Measurements from ENCODE around the gene STAT3.
"Not testable (repeated sequence)": the region's sequence is repeated elsewhere in the genome, so short reads cannot be mapped to it uniquely, and the experiment has no call there.

STAT3 gene

GRCh38 chr17:42388381-42389134 is at the start of gene STAT3:
Gene STAT3, minus strand, starts transcription at chr17:42388442. Its CDS starts 39,926 bp downstream, at chr17:42348516.
- in situ Hi-C loops (cut with HindIII; ENCODE audit: low pct_unique_long_range_greater_than_20kb, low sequenced_read_pairs): no loop called here

GRCh38 chr17:42436391-42436790 is 48.1 kb upstream of the STAT3 start:
- TF ChIP-seq JUND (IDR thresholded peaks at IDR 0.05; ENCODE audit: low read depth): no peak
- in situ Hi-C loops (cut with HindIII; ENCODE audit: low pct_unique_long_range_greater_than_20kb, low sequenced_read_pairs): no loop called here
- no peak for DNase-seq (ENCODE audit: low read depth in 1 of 2, low spot score in 1 of 2)

More at GRCh38 chr17:42388381-42389134, at the start of gene STAT3:
- peak; percentile 96 for TF ChIP-seq JUND (IDR thresholded peaks at IDR 0.05; ENCODE audit: low read depth)
- peak; percentile 98 to 100 for DNase-seq (ENCODE audit: low read depth in 1 of 2, low spot score in 1 of 2)

GRCh38 chr17:42431758-42432161 is 43.5 kb upstream of the STAT3 start:
- in situ Hi-C loops (cut with HindIII; ENCODE audit: low pct_unique_long_range_greater_than_20kb, low sequenced_read_pairs): no loop called here
- TF ChIP-seq JUND (IDR thresholded peaks at IDR 0.05; ENCODE audit: low read depth): no peak
- no peak for DNase-seq (ENCODE audit: low read depth in 1 of 2, low spot score in 1 of 2)

- no peak for DNase-seq (ENCODE audit: low read depth in 1 of 2, low spot score in 1 of 2)
- in situ Hi-C loops (cut with HindIII; ENCODE audit: low pct_unique_long_range_greater_than_20kb, low sequenced_read_pairs): no loop called here
- no peak for TF ChIP-seq JUND (IDR thresholded peaks at IDR 0.05; ENCODE audit: low read depth)
Measured at GRCh38 chr17:42429726-42430447, 41.6 kb upstream of the STAT3 start.

GRCh38 chr17:42428141-42428944 is 40.1 kb upstream of the STAT3 start:
- in situ Hi-C loops (cut with HindIII; ENCODE audit: low pct_unique_long_range_greater_than_20kb, low sequenced_read_pairs): no loop called here
- no peak for TF ChIP-seq JUND (IDR thresholded peaks at IDR 0.05; ENCODE audit: low read depth)
- DNase-seq (ENCODE audit: low read depth in 1 of 2, low spot score in 1 of 2): peak; percentile 51 to 88

- no peak for DNase-seq (ENCODE audit: low read depth in 1 of 2, low spot score in 1 of 2)
- no peak for TF ChIP-seq JUND (IDR thresholded peaks at IDR 0.05; ENCODE audit: low read depth)
- in situ Hi-C loops (cut with HindIII; ENCODE audit: low pct_unique_long_range_greater_than_20kb, low sequenced_read_pairs): no loop called here
Measured at GRCh38 chr17:42424991-42425610, 36.9 kb upstream of the STAT3 start.

GRCh38 chr17:42423766-42424165 is 35.5 kb upstream of the STAT3 start:
- no peak for DNase-seq (ENCODE audit: low read depth in 1 of 2, low spot score in 1 of 2)
- no peak for TF ChIP-seq JUND (IDR thresholded peaks at IDR 0.05; ENCODE audit: low read depth)
- in situ Hi-C loops (cut with HindIII; ENCODE audit: low pct_unique_long_range_greater_than_20kb, low sequenced_read_pairs): no loop called here

GRCh38 chr17:42422958-42423712 is 34.9 kb upstream of the STAT3 start, which contains the start of gene CAVIN1:
Gene CAVIN1, minus strand, starts transcription at chr17:42423256. Its CDS starts 159 bp downstream, at chr17:42423097.
- in situ Hi-C loops (cut with HindIII; ENCODE audit: low pct_unique_long_range_greater_than_20kb, low sequenced_read_pairs): no loop called here
- DNase-seq (ENCODE audit: low read depth in 1 of 2, low spot score in 1 of 2): peak; percentile 98 to 99
- no peak for TF ChIP-seq JUND (IDR thresholded peaks at IDR 0.05; ENCODE audit: low read depth)

GRCh38 chr17:42422412-42422957 is 34.2 kb upstream of the STAT3 start:
- peak; percentile 49 to 56 for DNase-seq (ENCODE audit: low read depth in 1 of 2, low spot score in 1 of 2)
- in situ Hi-C loops (cut with HindIII; ENCODE audit: low pct_unique_long_range_greater_than_20kb, low sequenced_read_pairs): no loop called here
- TF ChIP-seq JUND (IDR thresholded peaks at IDR 0.05; ENCODE audit: low read depth): no peak

- TF ChIP-seq JUND (IDR thresholded peaks at IDR 0.05; ENCODE audit: low read depth): no peak
- no peak for DNase-seq (ENCODE audit: low read depth in 1 of 2, low spot score in 1 of 2)
- in situ Hi-C loops (cut with HindIII; ENCODE audit: low pct_unique_long_range_greater_than_20kb, low sequenced_read_pairs): no loop called here
Measured at GRCh38 chr17:42421507-42422338, 33.5 kb upstream of the STAT3 start.

GRCh38 chr17:42421136-42421506 is 32.9 kb upstream of the STAT3 start:
- no peak for TF ChIP-seq JUND (IDR thresholded peaks at IDR 0.05; ENCODE audit: low read depth)
- in situ Hi-C loops (cut with HindIII; ENCODE audit: low pct_unique_long_range_greater_than_20kb, low sequenced_read_pairs): no loop called here
- DNase-seq (ENCODE audit: low read depth in 1 of 2, low spot score in 1 of 2): no peak

- DNase-seq (ENCODE audit: low read depth in 1 of 2, low spot score in 1 of 2); in situ Hi-C loops (cut with HindIII; ENCODE audit: low pct_unique_long_range_greater_than_20kb, low sequenced_read_pairs): not testable (repeated sequence)
Measured at GRCh38 chr17:42417981-42418380, 29.7 kb upstream of the STAT3 start.

Measured in T47D (cell line).